ENCODE measurements around the gene RABIF.

RABIF gene

DNA sequence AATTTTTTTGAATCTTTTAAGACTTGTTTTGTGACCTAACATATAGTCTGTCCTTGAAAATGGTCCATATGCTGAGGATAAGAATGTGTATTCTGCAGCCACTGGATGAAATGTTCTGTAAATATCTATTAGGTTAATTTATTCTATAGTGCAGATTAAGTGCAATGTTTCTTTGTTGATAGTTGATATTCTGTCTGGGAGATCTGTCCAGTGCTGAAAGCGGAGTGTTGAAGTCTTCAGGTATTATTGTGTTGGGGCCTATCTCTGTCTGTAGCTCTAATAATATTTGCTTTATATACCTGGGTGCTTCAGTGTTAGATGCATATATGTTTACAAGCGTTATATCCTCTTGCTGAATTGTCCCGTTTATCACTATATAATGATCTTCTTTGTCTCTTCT lies 45.8 kb upstream of the RABIF start:
- no peak overlapping the region for H2AFZ ChIP-seq (ENCODE audit: low read depth, low read length, severe bottlenecking)
- H3K27ac ChIP-seq (ENCODE audit: low read depth, low read length): no peak overlapping the region
- H3K36me3 ChIP-seq (ENCODE audit: low read length): no peaks in the 10 kb centered on the region
- TF ChIP-seq, protein P1, sequence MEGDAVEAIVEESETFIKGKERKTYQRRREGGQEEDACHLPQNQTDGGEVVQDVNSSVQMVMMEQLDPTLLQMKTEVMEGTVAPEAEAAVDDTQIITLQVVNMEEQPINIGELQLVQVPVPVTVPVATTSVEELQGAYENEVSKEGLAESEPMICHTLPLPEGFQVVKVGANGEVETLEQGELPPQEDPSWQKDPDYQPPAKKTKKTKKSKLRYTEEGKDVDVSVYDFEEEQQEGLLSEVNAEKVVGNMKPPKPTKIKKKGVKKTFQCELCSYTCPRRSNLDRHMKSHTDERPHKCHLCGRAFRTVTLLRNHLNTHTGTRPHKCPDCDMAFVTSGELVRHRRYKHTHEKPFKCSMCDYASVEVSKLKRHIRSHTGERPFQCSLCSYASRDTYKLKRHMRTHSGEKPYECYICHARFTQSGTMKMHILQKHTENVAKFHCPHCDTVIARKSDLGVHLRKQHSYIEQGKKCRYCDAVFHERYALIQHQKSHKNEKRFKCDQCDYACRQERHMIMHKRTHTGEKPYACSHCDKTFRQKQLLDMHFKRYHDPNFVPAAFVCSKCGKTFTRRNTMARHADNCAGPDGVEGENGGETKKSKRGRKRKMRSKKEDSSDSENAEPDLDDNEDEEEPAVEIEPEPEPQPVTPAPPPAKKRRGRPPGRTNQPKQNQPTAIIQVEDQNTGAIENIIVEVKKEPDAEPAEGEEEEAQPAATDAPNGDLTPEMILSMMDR (IDR thresholded peaks at IDR 0.05; ENCODE audit: insufficient read depth, low read length, poor library complexity, severe bottlenecking): no peak
- no peak for TF ChIP-seq EZH2phosphoT487 (conservative IDR thresholded peaks at IDR 0.05; ENCODE audit: low read length)
- no peaks in the 10 kb centered on the region for H3K79me2 ChIP-seq (ENCODE audit: insufficient read depth, low read length)
- no peaks in the 10 kb centered on the region for H3F3A ChIP-seq (ENCODE audit: insufficient read depth)
- no peak overlapping the region for H3K4me2 ChIP-seq (ENCODE audit: low read depth, low read length, poor library complexity, severe bottlenecking)
- no peaks in the 10 kb centered on the region for H3K9me2 ChIP-seq (replicated peaks; ENCODE audit: insufficient read depth, low read length)
- H4K20me1 ChIP-seq (ENCODE audit: low read depth, low read length): no peaks in the 10 kb centered on the region
- H3K4me3 ChIP-seq (ENCODE audit: insufficient read depth, low read length, poor library complexity, severe bottlenecking): no peak overlapping the region
- no peaks in the 10 kb centered on the region for H3K27me3 ChIP-seq (ENCODE audit: low read length)
- H3K9me3 ChIP-seq (ENCODE audit: insufficient read depth, low read length): no peaks in the 10 kb centered on the region
- H3K9ac ChIP-seq (ENCODE audit: low read length): no peak overlapping the region

DNA sequence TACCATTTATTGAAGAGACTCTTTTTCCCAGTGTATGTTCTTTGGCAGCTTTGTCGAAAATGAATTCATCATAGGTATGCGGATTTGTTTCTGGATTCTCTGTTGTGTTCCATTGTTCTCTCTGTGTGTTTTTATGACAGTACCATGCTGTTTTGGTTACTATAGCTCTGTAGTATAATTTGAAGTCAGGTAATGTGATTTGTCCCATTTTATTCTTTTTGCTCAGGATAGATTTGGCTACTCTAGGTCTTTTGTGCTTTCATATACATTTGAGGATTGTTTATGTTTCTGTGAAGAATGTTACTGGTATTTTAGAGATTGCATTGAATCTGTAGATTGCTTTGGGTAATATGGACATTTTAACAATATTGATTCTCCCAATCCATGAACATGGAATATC lies 43.5 kb upstream of the RABIF start:
- H2AFZ ChIP-seq (ENCODE audit: low read depth, low read length, severe bottlenecking): no peak overlapping the region
- H3K4me3 ChIP-seq (ENCODE audit: insufficient read depth, low read length, poor library complexity, severe bottlenecking): no peak overlapping the region
- H3K27me3 ChIP-seq (ENCODE audit: low read length): no peaks in the 10 kb centered on the region
- H3K4me2 ChIP-seq (ENCODE audit: low read depth, low read length, poor library complexity, severe bottlenecking): no peak overlapping the region
- no peaks in the 10 kb centered on the region for H3K79me2 ChIP-seq (ENCODE audit: insufficient read depth, low read length)
- H3K9me2 ChIP-seq (replicated peaks; ENCODE audit: insufficient read depth, low read length): no peaks in the 10 kb centered on the region
- H3K36me3 ChIP-seq (ENCODE audit: low read length): no peaks in the 10 kb centered on the region
- no peaks in the 10 kb centered on the region; the same call in 1 of the 2 replicates for H3F3A ChIP-seq (ENCODE audit: insufficient read depth)
- H3K9me3 ChIP-seq (ENCODE audit: insufficient read depth, low read length): no peaks in the 10 kb centered on the region
- no peaks in the 10 kb centered on the region for H4K20me1 ChIP-seq (ENCODE audit: low read depth, low read length)
- no peak for TF ChIP-seq EZH2phosphoT487 (conservative IDR thresholded peaks at IDR 0.05; ENCODE audit: low read length)
- TF ChIP-seq, protein P1 (IDR thresholded peaks at IDR 0.05; ENCODE audit: insufficient read depth, low read length, poor library complexity, severe bottlenecking): no peak
- H3K9ac ChIP-seq (ENCODE audit: low read length): no peak overlapping the region
- no peak overlapping the region for H3K27ac ChIP-seq (ENCODE audit: low read depth, low read length)

DNA sequence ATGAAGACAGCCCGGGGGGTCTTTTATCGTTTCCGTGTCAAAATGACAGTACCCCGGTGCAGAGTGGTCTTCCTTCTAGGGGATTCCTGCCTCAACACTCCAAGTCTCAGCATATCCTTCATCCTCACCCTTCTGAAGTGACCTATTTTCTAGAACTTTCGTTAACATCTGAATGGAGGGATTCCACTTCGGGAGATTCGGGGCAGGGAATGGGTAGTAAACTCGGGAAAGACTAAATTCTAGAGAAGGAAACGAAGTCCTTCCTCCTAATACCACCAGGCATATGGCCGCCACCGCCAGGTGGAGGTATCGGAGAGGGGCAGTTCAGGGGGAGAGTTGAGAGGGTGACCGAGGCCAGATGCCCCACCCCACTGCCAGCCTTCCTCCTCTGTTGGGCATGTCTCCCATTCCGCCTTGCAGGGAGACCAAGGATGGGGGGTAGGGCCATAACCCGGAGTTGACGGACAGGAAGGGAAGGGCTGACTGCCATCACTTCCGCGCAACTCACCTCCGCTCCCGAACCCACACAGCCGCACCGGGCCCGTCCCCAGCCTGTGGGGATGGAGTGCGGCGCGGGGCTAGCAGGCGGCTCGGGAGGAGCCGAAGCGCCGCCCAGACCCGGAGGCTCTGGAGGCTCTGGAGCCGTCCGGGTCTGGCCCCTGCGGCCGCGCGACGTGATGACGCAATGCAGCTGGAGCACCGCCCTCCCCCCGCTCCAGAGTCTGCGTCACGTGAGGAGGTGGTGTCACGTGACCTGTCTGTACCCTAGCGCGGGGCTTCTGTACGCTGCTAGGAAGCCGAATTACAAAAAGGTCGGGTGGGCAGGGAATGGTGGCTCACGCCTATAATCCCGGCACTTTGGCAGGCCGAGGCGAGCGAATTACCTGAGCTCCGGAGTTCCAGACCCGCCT lies 37.9 kb upstream of the RABIF start, which contains the start of gene KLHL12:
Gene KLHL12, minus strand, starts transcription at position 654 of the 911 bp plus-strand sequence. CDS start 2,072 bp downstream, outside the sequence.
- Histone ChIP-seq H4K20me1 (ENCODE audit: low read depth, low read length) (no peaks in the 10 kb centered on the region), H3K27ac (ENCODE audit: low read depth, low read length) (peak within 1 kb of the TSS; percentile 65), H3K9me2 (replicated peaks; ENCODE audit: insufficient read depth, low read length) (no peaks in the 10 kb centered on the region), H3K27me3 (ENCODE audit: low read length) (no peaks in the 10 kb centered on the region), H3K9me3 (ENCODE audit: insufficient read depth, low read length) (no peaks in the 10 kb centered on the region), H3F3A (ENCODE audit: insufficient read depth) (no peaks in the 10 kb centered on the region; the same call in 1 of the 2 replicates), H3K4me2 (ENCODE audit: low read depth, low read length, poor library complexity, severe bottlenecking) (peak within 1 kb of the TSS; percentile 93), H3K4me3 (ENCODE audit: insufficient read depth, low read length, poor library complexity, severe bottlenecking) (peak within 1 kb of the TSS; percentile 94), H3K79me2 (ENCODE audit: insufficient read depth, low read length) (peaks cover 33% of the 10 kb centered on the region), H3K36me3 (ENCODE audit: low read length) (no peaks in the 10 kb centered on the region), H2AFZ (ENCODE audit: low read depth, low read length, severe bottlenecking) (peak within 1 kb of the TSS; percentile 90), H3K9ac (ENCODE audit: low read length) (peak within 1 kb of the TSS; percentile 84)
- TF ChIP-seq, protein P1 (IDR thresholded peaks at IDR 0.05; ENCODE audit: insufficient read depth, low read length, poor library complexity, severe bottlenecking): peak; percentile 50
- no peak for TF ChIP-seq EZH2phosphoT487 (conservative IDR thresholded peaks at IDR 0.05; ENCODE audit: low read length)

Data from SU-DHL-6 (cell line).